H1 (cell line): ENCODE results near the gene NDUFA7. TPM values are rescaled to one million over a fixed set of nuclear protein-coding genes. Genes with fewer than 3 reads are reported as not detected.

Source experiments
- GABPA ChIP-seq: IDR thresholded peaks from 2 replicates; pipeline ENCODE4 v1.6.1; 2011; ENCODE audit warnings: mild to moderate bottlenecking, low read length, moderate library complexity, borderline replicate concordance; ENCODE audit not compliant: insufficient read depth
- HDAC6 ChIP-seq: IDR thresholded peaks from one replicate; pipeline ENCODE4 v1.7.1; 2012; ENCODE audit warnings: low read depth, mild to moderate bottlenecking, inconsistent platforms, low read length, moderate library complexity
- SIN3A ChIP-seq, 2 experiments: IDR thresholded peaks in 1 of 2; conservative IDR thresholded peaks in 1 of 2; 2 replicates each; pipeline ENCODE4 v1.6.1; 2011 to 2012; ENCODE audit warnings: low read length in 2 of 2, improper control_type of control experiment in 1 of 2, low read depth in 1 of 2, mild to moderate bottlenecking in 1 of 2
- polyA plus RNA-seq, 7 experiments: library from polyadenylated mRNA; depleted of rRNA in 3 of 7; stranded (reverse) in 5 of 7; unstranded in 2 of 7; fragments of >200 nt in 5 of 7; fragments of 200-250 nt in 2 of 7; gene quantifications; 1 replicate in 5 of 7; 2 replicates in 1 of 7; 4 replicates in 1 of 7; pipeline versions ENCODE4 v1.2.1 to v1.2.3, GENCODE V29; 2011 to 2013; ENCODE audit warnings: missing spikeins in 2 of 7, mixed read lengths in 2 of 7
- total RNA-seq: library from RNA; stranded (reverse); fragmentation: NEBNext Ultra II Directional; extraction: Animal tissue kit (Norgen Biotek cat#: 25700); gene quantifications from 2 replicates; pipeline ENCODE4 v1.2.1, GENCODE V29; 2021
- TF ChIP-seq, protein P1 (sequence below), 3 experiments: IDR thresholded peaks; 1 replicate in 2 of 3; 2 replicates in 1 of 3; pipeline versions ENCODE4 v1.5.1 to v1.6.1; 2011; ENCODE audit warnings: low read length in 3 of 3, mild to moderate bottlenecking in 3 of 3, inconsistent platforms in 2 of 3, low read depth in 1 of 3, moderate library complexity in 1 of 3; ENCODE audit not compliant: insufficient read depth in 1 of 3; ENCODE audit errors: control extremely low read depth in 1 of 3

The NDUFA7 gene
- total and polyA plus RNA-seq, 2 of the 8 experiments (the other 6 are each of a cell fraction or from before 2014, with no cell fraction given), result 54.4 to 286 TPM

DNA sequence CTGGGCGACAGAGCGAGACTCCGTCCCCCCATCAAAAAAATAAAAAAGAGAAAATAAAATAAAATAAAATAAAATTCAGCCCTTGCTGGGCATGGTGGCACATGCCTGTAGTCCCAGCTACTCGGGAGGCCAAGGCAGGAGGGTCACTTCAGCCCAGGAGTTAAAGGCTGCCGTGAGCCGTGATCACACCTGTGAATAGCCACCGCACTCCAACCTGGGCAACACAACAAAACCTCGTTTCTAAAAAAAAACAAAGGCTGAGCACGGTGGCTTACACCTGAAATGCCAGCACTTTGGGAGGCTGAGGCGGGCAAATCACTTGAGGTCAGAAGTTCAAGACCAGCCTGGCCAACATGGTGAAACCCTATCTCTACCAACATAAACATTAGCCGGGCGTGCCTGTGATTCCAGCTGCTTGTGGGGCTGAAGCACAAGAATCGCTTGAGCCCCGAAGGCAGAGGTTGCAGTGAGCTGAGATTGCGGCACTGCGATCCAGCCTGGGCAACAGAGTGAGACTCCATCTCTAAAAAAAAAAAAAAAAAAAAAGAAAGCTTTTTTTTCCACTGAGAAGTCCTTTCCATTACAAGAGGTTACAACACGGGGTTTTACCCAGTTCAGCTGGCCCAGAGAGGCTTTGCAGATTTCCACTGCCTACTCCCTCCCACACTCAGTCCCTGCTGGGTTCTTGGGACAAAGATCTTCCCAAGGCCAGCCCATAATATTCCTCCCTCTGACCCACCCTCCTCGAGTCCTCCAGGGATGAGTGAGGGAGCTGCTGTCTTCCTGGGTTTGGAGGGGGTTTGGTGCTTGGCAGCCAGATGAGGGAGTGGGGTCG is 49.2 kb upstream of the NDUFA7 start (continued):
- TF ChIP-seq, protein P1, sequence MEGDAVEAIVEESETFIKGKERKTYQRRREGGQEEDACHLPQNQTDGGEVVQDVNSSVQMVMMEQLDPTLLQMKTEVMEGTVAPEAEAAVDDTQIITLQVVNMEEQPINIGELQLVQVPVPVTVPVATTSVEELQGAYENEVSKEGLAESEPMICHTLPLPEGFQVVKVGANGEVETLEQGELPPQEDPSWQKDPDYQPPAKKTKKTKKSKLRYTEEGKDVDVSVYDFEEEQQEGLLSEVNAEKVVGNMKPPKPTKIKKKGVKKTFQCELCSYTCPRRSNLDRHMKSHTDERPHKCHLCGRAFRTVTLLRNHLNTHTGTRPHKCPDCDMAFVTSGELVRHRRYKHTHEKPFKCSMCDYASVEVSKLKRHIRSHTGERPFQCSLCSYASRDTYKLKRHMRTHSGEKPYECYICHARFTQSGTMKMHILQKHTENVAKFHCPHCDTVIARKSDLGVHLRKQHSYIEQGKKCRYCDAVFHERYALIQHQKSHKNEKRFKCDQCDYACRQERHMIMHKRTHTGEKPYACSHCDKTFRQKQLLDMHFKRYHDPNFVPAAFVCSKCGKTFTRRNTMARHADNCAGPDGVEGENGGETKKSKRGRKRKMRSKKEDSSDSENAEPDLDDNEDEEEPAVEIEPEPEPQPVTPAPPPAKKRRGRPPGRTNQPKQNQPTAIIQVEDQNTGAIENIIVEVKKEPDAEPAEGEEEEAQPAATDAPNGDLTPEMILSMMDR (IDR thresholded peaks at IDR 0.05; ENCODE audit: control extremely low read depth in 1 of 3, insufficient read depth in 1 of 3, low read depth in 1 of 3, low read length in 3 of 3), result no peak
- TF ChIP-seq HDAC6 (no peak), SIN3A (conservative IDR thresholded peaks at IDR 0.05 in 1 of 2, IDR thresholded peaks at IDR 0.05 in 1 of 2; ENCODE audit: low read depth in 1 of 2, low read length in 2 of 2) (no peak), GABPA (no peak)
- TF ChIP-seq, all 59 proteins: peak for 0
